ENCODE results near the gene IHH.
A peak's percentile ranks its signal among the peaks of the same experiment; 100 is the strongest.

The IHH gene

GRCh38 chr2:219073413-219074129 lies 12.8 kb upstream of the IHH start:
- no peak for DNase-seq

GRCh38 chr2:219072741-219073250 lies 12.1 kb upstream of the IHH start:
- DNase-seq: no peak

- DNase-seq: no peak
Observed at GRCh38 chr2:219071131-219071816, 10.6 kb upstream of the IHH start.

GRCh38 chr2:219065484-219065883 lies 4.8 kb upstream of the IHH start:
- DNase-seq: no peak

- DNase-seq: no peak
Observed at GRCh38 chr2:219062081-219062480, 1.4 kb upstream of the IHH start.

GRCh38 chr2:219059725-219060682 lies 717 bp downstream of the IHH start:
- peak; percentile 53 for DNase-seq

- DNase-seq: no peak
Observed at GRCh38 chr2:219059375-219059724, 1.4 kb downstream of the IHH start.

- peak; percentile 53 for DNase-seq
Observed at GRCh38 chr2:219058541-219059374, 2.0 kb downstream of the IHH start.

GRCh38 chr2:219057709-219058540 lies 2.8 kb downstream of the IHH start:
- DNase-seq: peak; percentile 96

- DNase-seq: no peak
Observed at GRCh38 chr2:219056896-219057708, 3.6 kb downstream of the IHH start.

GRCh38 chr2:219056176-219056895 lies 4.4 kb downstream of the IHH start:
- no peak for DNase-seq

GRCh38 chr2:219054956-219055903 lies 5.5 kb downstream of the IHH start:
- DNase-seq: no peak

GRCh38 chr2:219049282-219049681 lies 11.4 kb downstream of the IHH start:
- DNase-seq: no peak

- no peak for DNase-seq
Observed at GRCh38 chr2:219045937-219046550, 14.7 kb downstream of the IHH start.

GRCh38 chr2:219042750-219043149 lies 18.0 kb downstream of the IHH start:
- DNase-seq: no peak

- no peak for DNase-seq
Observed at GRCh38 chr2:219042157-219042556, 18.6 kb downstream of the IHH start.

GRCh38 chr2:219041252-219041651 lies 19.5 kb downstream of the IHH start, which contains the start of gene CFAP65:
Gene CFAP65 (minus strand): TSS chr2:219041516. CDS start chr2:219039048, 2,468 bp downstream.
- no peak for DNase-seq

- DNase-seq: no peak
Observed at GRCh38 chr2:219038600-219038999, 22.1 kb downstream of the IHH start.

All from 8988T (cell line).